Jurkat, Clone E6-1 (cell line): ENCODE results near the gene EDAR.
A peak's percentile ranks its signal among the peaks of the same experiment; 100 is the strongest.

Experiments
- DNase-seq: peaks from one replicate; pipeline ENCODE4 v3.0.0-alpha.2; 2011; ENCODE audit warnings: low read depth, low spot score
- H3K4me3 ChIP-seq: 2 replicates; pipeline ENCODE4 v1.5.1; 2011; ENCODE audit warnings: mild to moderate bottlenecking, low read length, control low read depth, moderate library complexity

EDAR gene

GRCh38 chr2:108972663-108973062 is 16.4 kb downstream of the EDAR start:
- no peak for DNase-seq

DNA sequence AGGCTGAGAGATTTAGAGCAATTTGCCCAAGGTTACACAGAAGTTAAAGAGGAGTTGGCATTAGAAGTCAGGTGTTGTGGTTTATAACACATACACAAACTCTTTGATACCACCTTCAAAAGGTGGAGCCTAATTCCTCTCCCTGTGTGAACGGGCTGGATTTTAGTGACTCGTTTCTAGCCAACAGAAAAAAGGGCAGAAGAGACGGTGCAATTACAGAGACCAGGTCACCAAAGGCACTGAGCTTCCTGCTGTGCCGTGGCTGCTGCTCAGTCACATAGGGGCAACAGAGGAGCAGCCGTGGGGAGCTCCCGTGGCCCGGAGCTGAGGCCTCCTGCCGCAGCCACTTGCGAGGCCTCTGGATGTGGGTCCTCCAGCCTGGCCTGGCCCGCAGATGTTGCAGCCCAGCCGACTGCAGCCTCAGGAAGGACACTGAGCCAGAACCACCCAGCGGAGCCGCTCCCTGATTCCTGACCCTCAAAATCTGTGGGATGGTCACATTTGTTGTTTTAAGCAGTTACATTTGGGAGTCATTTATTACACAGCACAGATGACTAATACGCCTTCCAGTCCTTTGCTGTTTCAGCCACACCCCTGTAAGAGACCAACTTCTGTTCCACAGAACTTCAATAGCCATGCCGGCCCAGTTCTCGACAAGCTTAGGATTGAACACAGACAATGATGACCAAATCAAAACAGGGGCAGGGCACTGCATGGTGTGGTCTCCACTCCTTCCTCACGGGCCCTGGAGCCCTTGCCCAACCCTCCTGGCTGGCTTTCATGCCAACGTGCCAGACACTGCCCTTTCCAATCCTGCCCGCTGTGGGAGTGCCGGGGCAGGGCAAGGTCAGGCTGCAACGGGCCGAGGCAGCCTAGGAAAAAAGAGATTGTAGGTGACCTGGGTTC is 17.1 kb downstream of the EDAR start:
- DNase-seq = peak; percentile 48
- H3K4me3 ChIP-seq = no peak overlapping the region

More at GRCh38 chr2:108972663-108973062, 16.4 kb downstream of the EDAR start:
- H3K4me3 ChIP-seq = no peak overlapping the region

DNA sequence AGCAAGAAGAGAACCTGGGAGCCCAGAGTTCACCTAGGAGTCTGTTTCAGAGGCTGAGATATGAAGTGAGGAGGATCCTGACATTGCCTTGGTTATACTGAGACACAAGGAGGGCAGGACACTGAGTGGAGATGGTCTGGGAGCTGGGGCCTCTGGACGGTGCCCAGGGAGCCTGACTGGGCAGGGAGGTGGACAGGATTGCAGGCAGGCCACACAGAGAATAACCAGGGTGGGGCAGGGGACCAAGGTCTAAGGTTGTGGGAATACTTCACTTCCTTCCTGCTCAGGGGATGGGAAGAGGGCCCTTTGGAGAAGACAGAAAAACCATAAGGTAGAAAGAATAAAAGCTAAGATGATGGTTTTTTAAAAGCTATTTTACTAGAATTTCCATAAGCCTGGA is 18.7 kb downstream of the EDAR start:
- H3K4me3 ChIP-seq = no peak overlapping the region

GRCh38 chr2:108969856-108970255 is 19.2 kb downstream of the EDAR start:
- no peak overlapping the region for H3K4me3 ChIP-seq
- DNase-seq = no peak

More for the DNA sequence above, 18.7 kb downstream of the EDAR start:
- no peak for DNase-seq

DNA sequence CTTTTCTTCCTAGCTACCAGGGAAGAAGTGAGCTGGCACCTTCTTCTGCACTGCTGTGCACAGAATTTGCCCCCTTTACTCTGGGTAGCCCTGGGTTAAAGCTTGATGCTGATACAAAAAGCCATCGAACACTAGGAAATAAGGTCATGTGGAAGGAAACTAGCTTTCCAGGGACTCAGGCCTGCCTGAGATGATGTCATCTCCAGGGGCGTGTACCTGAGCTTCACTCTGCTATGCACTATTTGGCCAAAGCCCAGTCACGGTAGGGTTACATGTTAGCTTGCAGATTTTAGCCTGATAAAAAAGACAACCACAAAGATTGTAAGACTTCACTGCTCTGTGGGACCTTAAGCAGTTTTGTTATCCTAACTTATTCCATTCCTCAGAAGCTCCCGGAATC is 20.4 kb downstream of the EDAR start:
- no peak for DNase-seq
- H3K4me3 ChIP-seq = no peak overlapping the region

DNA sequence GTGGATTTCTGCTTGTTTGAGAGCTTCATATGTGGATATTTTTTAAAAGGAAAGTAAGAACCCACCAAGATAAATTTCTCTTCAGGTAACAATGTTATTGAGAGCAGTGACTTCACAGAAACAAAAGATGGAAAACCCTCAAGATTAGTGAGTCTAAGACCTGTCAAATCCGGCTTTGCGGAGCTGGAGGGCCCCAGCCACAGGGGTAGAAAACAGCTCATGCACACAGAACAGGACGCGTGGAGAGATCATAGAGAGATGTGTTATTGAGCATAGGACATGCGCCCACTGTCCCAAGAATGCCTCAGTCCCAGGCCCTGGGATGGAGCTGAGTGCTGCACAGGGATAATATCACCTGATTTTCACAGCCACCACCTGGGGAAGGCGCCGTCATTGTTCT is 21.3 kb downstream of the EDAR start:
- H3K4me3 ChIP-seq = no peak overlapping the region
- no peak for DNase-seq

DNA sequence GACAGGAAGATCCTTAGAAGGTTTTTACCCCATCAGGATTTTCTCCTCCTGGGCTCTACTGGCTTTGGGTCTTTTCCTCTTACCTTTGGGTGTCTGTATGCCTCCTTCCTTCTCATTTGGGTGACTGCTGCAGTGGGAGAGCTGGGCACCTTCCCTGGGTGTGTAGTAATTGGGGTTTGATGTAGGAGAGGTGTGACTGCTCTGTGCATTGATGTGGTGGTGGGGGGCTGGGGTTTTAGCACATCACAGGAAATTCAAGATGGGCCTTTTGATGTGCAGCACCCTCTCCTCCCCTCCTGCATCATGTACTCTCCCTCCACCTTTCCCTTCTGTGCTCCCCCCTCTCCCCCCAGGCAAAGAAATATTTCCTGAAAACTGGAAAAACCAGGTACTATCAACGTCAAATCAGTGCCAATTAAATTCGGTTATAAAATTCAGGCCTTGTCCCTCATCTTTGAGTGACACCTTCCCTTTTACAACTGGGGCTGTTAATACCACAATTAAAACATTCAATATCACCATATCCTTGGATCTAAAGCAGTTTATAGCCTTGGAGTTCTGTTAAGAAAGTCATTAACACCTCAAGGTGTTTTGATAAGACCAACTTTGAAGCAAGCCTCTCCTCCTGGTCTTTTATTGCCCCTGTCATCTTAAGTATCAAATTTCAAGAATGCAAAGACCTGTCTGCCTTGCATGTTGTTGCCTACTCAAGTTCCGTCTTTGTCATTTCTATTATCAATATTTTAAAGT is 23.3 kb downstream of the EDAR start:
- peak; percentile 82 for DNase-seq
- no peak overlapping the region for H3K4me3 ChIP-seq

- DNase-seq = no peak
- H3K4me3 ChIP-seq = no peak overlapping the region
Measured at GRCh38 chr2:108963057-108963456, 26.0 kb downstream of the EDAR start.

- H3K4me3 ChIP-seq = no peak overlapping the region
- DNase-seq = no peak
Measured at GRCh38 chr2:108961796-108962195, 27.2 kb downstream of the EDAR start.

- DNase-seq = no peak
- H3K4me3 ChIP-seq = no peak overlapping the region
Measured at GRCh38 chr2:108960006-108960405, 29.0 kb downstream of the EDAR start.

DNA sequence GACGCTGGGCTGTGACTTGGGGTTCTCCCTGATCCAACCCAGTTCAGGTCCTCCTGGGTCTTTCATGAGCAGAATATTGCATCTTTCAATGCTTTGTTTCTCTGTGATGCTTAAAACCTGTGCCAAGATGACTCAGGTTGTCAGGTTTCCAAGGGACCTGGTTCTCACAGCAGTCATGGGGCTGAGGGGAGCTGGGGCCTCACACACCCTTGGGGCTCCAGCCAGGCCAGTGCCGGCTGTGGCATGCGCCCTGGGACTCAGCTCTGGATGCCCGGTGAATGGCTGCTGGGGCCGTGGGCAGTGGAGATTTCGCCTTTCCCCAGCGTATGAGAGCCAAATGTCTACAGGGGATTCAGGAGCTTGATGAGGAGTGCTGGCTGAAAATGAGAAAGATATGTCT is 29.6 kb downstream of the EDAR start:
- DNase-seq = no peak
- H3K4me3 ChIP-seq = no peak overlapping the region

- no peak overlapping the region for H3K4me3 ChIP-seq
- no peak for DNase-seq
Measured at GRCh38 chr2:108958632-108959341, 30.2 kb downstream of the EDAR start.

- no peak for DNase-seq
- H3K4me3 ChIP-seq = no peak overlapping the region
Measured at GRCh38 chr2:108958002-108958401, 31.0 kb downstream of the EDAR start.

DNA sequence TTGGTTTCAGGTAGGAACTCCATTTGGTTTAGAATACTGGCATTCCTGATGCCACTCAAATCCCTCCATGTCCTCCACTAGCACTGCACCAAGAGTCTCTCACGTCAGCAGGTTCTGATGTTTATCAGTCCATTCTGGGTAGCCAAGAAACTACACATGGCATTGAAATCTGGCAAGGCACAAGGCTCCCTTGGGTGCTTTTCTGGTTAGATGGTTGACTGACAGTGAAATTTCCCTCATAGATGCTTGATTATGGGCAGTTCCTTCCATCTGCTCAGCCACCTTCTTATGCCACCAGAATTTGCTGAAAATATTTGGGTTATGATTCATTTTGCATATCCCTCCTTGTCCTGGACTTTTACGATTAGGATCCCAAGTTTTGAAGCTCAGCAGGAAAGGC is 32.6 kb downstream of the EDAR start:
- no peak overlapping the region for H3K4me3 ChIP-seq
- DNase-seq = no peak

- DNase-seq = no peak
- no peak overlapping the region for H3K4me3 ChIP-seq
Measured at GRCh38 chr2:108950369-108951135, 38.5 kb downstream of the EDAR start.

DNA sequence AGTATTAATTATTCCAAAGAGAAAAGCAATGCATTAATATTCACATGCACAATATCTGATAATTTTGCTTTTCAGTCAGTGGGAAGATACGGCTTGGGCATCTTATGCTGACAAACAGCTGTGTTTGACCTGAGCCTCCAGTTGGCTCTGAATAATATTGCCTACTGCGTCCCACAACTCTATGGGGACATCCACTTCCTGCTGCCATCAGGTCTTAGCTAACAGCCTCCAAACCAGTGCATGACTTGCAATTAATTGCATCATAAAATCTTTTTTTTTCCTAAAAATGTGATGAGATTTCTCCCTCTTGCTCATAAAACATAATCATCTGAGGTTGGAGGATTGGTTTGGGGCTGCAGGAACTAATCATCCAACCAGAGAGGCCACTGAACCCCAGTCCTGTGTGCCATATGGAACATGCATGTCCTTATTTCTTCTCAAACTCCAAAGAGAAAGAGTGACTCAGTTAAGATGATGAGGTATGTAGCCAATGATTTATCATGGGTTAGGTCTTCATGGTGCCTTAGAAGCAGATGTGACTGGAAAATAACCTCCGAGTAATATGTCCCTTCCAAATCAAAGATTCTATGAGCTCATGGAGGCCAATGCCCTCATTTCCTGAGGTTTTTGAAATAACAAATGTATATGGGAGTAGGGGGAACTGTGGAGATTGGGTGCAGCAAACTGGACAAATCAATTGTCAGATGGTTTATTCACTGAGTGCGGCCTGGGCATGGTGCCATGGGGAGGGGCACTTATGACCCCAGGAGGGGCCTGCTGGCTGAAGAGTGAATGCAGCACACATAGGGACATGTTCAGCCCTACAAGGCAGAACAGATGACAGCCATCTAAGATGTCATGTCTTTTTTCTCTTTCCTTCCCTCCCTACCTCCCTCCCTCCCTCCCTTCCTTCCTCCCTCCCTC is 39.4 kb downstream of the EDAR start:
- DNase-seq = no peak
- no peak overlapping the region for H3K4me3 ChIP-seq

DNA sequence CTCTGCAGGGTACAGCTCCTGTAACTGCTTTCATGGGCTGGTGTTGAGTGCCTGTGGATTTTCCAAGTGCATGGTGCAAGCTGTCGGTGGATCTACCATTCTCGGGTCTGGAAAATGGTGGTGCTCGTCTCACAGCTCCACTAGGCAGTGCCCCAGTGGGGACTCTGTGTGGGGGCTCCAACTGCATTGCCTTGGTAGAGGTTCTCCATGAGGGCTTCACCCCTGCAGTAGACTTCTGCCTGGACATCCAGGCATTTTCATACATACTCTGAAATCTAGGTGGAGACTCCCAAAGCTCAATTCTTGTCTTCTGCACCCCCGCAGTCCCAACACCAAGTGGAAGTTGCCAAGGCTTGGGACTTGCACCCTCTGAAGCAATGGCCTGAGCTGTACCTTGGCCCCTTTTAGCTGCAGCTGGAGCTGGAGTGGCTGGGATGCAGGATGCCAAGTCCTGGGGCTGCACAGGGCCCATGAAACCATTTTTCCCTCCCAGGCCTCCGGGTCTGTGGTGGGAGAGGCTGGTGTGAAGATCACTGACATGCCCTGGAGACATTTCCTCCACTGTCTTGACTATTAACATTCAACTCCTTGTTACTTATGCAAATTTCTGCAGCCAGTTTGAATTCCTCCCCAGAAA is 41.6 kb downstream of the EDAR start:
- DNase-seq = no peak
- no peak overlapping the region for H3K4me3 ChIP-seq

GRCh38 chr2:108946442-108946841 is 42.6 kb downstream of the EDAR start:
- no peak overlapping the region for H3K4me3 ChIP-seq
- no peak for DNase-seq
